Measurements from ENCODE around the gene CRB1. TPM values are rescaled to one million over a fixed set of nuclear protein-coding genes. Genes with fewer than 3 reads are reported as not detected.

The CRB1 gene
- total RNA-seq, 1 donor from 2014 or later, result not detected

DNA sequence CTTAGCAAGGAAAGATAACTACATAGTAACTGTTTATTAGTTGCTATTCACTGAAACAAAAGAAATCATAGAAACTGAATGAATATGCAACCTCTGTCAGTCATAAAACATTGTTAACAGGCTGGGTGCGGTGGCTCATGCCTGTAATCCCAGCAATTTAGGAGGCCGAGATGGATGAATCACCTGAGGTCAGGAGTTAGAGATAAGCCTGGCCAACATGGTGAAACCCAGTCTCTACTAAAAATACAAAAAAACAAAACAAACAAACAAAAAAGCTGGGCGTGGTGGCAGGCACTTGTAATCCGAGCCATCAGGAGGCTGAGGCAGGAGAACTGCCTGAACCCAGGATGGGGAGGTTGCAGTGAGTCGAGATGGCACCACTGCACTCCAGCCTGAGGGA, 44.1 kb downstream of the CRB1 start:
- FAIRE-seq, result no peak
- Histone ChIP-seq H3K4me3 (ENCODE audit: insufficient read depth, low read depth, low read length) (no peak overlapping the region), H3K27me3 (ENCODE audit: insufficient read depth, low read length) (no peaks in the 10 kb centered on the region)

DNA sequence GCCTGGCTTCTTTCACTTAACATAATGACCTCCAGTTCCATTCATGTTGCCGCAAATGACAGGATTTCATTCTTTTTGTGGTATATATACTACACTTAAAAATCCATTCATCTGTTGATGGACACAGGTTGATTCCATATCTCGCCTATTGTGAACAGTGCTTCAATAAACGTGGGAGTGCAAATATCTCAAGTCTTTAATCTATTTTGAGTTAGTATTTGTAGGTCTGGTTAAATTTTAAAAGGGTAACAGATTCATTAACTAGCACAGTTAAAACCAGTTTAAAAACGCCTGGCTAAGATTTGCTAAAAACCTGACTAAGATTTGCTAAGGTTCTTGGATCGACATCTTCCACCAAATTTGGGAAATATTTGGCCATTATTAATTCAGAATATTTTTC, 45.7 kb downstream of the CRB1 start:
- H3K4me2 ChIP-seq (ENCODE audit: low read length), result no peak overlapping the region
- H3K9ac ChIP-seq (ENCODE audit: low read length), result no peak overlapping the region
- no peaks in the 10 kb centered on the region for H3K36me3 Mint-ChIP-seq (ENCODE audit: low read depth, unreplicated experiment)
- DNase-seq (ENCODE audit: low read depth) (no peak), FAIRE-seq (no peak)
- H3K27me3 ChIP-seq (ENCODE audit: insufficient read depth, low read length), result no peaks in the 10 kb centered on the region
- H3K79me2 ChIP-seq (ENCODE audit: insufficient read depth, low read length), result no peaks in the 10 kb centered on the region
- no peak overlapping the region for H3K27ac ChIP-seq (ENCODE audit: low read depth, low read length)
- no peaks in the 10 kb centered on the region for H3K36me3 ChIP-seq (ENCODE audit: insufficient read depth, low read length)
- H3K4me3 Mint-ChIP-seq (ENCODE audit: unreplicated experiment), result no peak overlapping the region
- H4K20me1 ChIP-seq (ENCODE audit: insufficient read depth, low read length), result no peaks in the 10 kb centered on the region
- no peaks in the 10 kb centered on the region for H3K27me3 Mint-ChIP-seq (ENCODE audit: low read depth, unreplicated experiment)
- H3K9me3 Mint-ChIP-seq (ENCODE audit: unreplicated experiment), result no peaks in the 10 kb centered on the region
- no peak overlapping the region for H3K27ac Mint-ChIP-seq (ENCODE audit: unreplicated experiment)
- H3K4me1 Mint-ChIP-seq (ENCODE audit: low read depth, unreplicated experiment), result no peaks in the 10 kb centered on the region
- no peaks in the 10 kb centered on the region for H3K4me1 ChIP-seq (ENCODE audit: insufficient read depth, low read length)
- no peak for TF ChIP-seq EZH2 (IDR thresholded peaks at IDR 0.05; ENCODE audit: insufficient read depth, low read length)
- TF ChIP-seq, protein P1, sequence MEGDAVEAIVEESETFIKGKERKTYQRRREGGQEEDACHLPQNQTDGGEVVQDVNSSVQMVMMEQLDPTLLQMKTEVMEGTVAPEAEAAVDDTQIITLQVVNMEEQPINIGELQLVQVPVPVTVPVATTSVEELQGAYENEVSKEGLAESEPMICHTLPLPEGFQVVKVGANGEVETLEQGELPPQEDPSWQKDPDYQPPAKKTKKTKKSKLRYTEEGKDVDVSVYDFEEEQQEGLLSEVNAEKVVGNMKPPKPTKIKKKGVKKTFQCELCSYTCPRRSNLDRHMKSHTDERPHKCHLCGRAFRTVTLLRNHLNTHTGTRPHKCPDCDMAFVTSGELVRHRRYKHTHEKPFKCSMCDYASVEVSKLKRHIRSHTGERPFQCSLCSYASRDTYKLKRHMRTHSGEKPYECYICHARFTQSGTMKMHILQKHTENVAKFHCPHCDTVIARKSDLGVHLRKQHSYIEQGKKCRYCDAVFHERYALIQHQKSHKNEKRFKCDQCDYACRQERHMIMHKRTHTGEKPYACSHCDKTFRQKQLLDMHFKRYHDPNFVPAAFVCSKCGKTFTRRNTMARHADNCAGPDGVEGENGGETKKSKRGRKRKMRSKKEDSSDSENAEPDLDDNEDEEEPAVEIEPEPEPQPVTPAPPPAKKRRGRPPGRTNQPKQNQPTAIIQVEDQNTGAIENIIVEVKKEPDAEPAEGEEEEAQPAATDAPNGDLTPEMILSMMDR (IDR thresholded peaks at IDR 0.05; ENCODE audit: insufficient read depth, low read depth, low read length), result no peak
- H3K9me3 ChIP-seq (ENCODE audit: insufficient read depth, low read depth, low read length), result no peaks in the 10 kb centered on the region
- H2AFZ ChIP-seq (ENCODE audit: low read depth, low read length), result no peak overlapping the region
- no peak overlapping the region for H3K4me3 ChIP-seq (ENCODE audit: insufficient read depth, low read depth, low read length)

More for the DNA sequence above, 44.1 kb downstream of the CRB1 start:
- Histone ChIP-seq H3K9me3 (ENCODE audit: insufficient read depth, low read depth, low read length) (no peaks in the 10 kb centered on the region), H3K36me3 (ENCODE audit: insufficient read depth, low read length) (no peaks in the 10 kb centered on the region), H4K20me1 (ENCODE audit: insufficient read depth, low read length) (no peaks in the 10 kb centered on the region), H3K79me2 (ENCODE audit: insufficient read depth, low read length) (no peaks in the 10 kb centered on the region), H2AFZ (ENCODE audit: low read depth, low read length) (no peak overlapping the region), H3K4me2 (ENCODE audit: low read length) (no peak overlapping the region), H3K9ac (ENCODE audit: low read length) (no peak overlapping the region), H3K27ac (ENCODE audit: low read depth, low read length) (no peak overlapping the region), H3K4me1 (ENCODE audit: insufficient read depth, low read length) (no peaks in the 10 kb centered on the region)
- Mint-ChIP-seq H3K4me1 (ENCODE audit: low read depth, unreplicated experiment) (no peaks in the 10 kb centered on the region), H3K27me3 (ENCODE audit: low read depth, unreplicated experiment) (no peaks in the 10 kb centered on the region), H3K36me3 (ENCODE audit: low read depth, unreplicated experiment) (no peaks in the 10 kb centered on the region), H3K27ac (ENCODE audit: unreplicated experiment) (no peak overlapping the region), H3K4me3 (ENCODE audit: unreplicated experiment) (no peak overlapping the region), H3K9me3 (ENCODE audit: unreplicated experiment) (no peaks in the 10 kb centered on the region)
- TF ChIP-seq, protein P1 (IDR thresholded peaks at IDR 0.05; ENCODE audit: insufficient read depth, low read depth, low read length), result no peak
- TF ChIP-seq EZH2 (IDR thresholded peaks at IDR 0.05; ENCODE audit: insufficient read depth, low read length), result no peak
- no peak for DNase-seq (ENCODE audit: low read depth)

DNA sequence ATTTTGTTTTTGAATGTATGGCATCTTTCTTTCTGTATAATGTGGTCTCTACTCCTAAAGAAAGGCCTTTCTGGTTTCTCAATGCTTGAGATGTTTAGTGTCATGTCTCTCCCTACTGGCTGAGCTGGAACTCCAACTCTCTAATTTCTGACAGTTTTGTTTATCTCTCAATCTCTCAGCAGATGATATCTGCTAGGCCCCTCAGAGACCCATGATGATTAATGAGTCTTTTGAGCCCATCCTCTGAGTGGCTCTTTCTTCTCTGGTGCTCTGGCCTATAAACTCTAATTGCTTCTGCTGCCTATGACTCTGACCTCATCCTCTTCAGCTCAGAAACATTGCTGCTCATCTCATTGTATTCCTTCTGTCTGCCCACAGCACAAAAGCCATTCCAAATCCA, 46.6 kb downstream of the CRB1 start:
- Histone ChIP-seq H3K36me3 (ENCODE audit: insufficient read depth, low read length) (no peaks in the 10 kb centered on the region), H3K9ac (ENCODE audit: low read length) (no peak overlapping the region), H3K9me3 (ENCODE audit: insufficient read depth, low read depth, low read length) (no peaks in the 10 kb centered on the region), H2AFZ (ENCODE audit: low read depth, low read length) (no peak overlapping the region), H3K4me1 (ENCODE audit: insufficient read depth, low read length) (no peaks in the 10 kb centered on the region), H3K4me2 (ENCODE audit: low read length) (no peak overlapping the region), H4K20me1 (ENCODE audit: insufficient read depth, low read length) (no peaks in the 10 kb centered on the region), H3K4me3 (ENCODE audit: insufficient read depth, low read depth, low read length) (no peak overlapping the region), H3K27ac (ENCODE audit: low read depth, low read length) (no peak overlapping the region), H3K79me2 (ENCODE audit: insufficient read depth, low read length) (no peaks in the 10 kb centered on the region), H3K27me3 (ENCODE audit: insufficient read depth, low read length) (no peaks in the 10 kb centered on the region)
- TF ChIP-seq, protein P1 (IDR thresholded peaks at IDR 0.05; ENCODE audit: insufficient read depth, low read depth, low read length), result no peak
- no peak for TF ChIP-seq EZH2 (IDR thresholded peaks at IDR 0.05; ENCODE audit: insufficient read depth, low read length)
- Mint-ChIP-seq H3K36me3 (ENCODE audit: low read depth, unreplicated experiment) (no peaks in the 10 kb centered on the region), H3K27me3 (ENCODE audit: low read depth, unreplicated experiment) (no peaks in the 10 kb centered on the region), H3K27ac (ENCODE audit: unreplicated experiment) (no peak overlapping the region), H3K4me3 (ENCODE audit: unreplicated experiment) (no peak overlapping the region), H3K4me1 (ENCODE audit: low read depth, unreplicated experiment) (no peaks in the 10 kb centered on the region), H3K9me3 (ENCODE audit: unreplicated experiment) (no peaks in the 10 kb centered on the region)
- FAIRE-seq (no peak), DNase-seq (ENCODE audit: low read depth) (no peak)

Measured in astrocyte (in vitro differentiated cells and primary cell).